EH (cell line): ENCODE data around the gene KLHL5.

Experiments
- DNase-seq: peaks from one replicate; pipeline ENCODE4 v3.0.0-alpha.2; 2015; ENCODE audit warnings: low read depth

The KLHL5 gene

GRCh38 chr4:39043861-39044363, 18.1 kb upstream of the KLHL5 start:
- DNase-seq: peak; percentile 41

GRCh38 chr4:39044364-39044955, 17.6 kb upstream of the KLHL5 start:
- peak; percentile 90 for DNase-seq

DNA sequence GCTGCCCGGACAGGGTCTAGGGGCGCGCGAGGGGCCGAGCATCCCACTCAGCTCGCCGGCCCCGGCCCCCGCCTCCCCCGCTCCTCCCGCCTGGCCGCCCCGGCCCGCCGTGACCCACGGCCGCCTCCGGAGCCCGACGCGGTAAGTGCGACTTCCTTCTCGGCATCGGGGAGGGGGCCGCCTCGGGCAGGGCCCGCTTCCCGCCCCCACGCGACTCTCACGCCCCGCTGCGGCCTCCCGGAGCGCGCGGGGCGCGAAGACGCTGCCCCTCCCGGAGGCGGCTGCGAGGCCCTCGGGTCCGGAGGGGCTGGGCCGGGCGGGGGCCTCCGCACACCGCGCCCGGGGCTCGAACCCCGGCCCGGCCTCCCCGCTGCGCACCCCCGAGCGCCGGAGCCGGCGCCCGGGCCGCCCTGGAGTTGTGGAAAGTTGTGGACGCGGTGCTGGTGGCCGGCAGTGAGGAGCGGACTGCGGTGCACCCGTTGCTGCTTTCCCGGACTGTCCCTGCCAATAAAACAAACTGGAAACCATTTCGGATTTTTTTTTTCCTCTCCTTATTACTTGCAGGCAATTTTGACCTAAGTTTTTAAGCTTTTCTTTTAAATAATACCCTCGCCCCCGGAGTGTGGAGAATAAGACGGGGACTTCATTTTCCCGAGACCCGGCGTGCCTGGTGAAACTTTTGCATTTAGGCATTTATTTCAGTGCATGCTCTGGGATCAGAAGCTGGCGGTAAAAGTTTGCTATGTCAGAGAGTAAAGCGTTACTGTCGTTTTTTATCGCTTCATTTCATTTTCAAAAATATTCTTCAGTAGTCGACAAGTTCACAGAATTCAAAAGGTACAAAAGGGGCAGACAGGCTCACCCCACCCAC, 16.8 kb upstream of the KLHL5 start:
- peak; percentile 47 for DNase-seq

- peak; percentile 28 for DNase-seq
Observed at GRCh38 chr4:39045827-39046221, 16.2 kb upstream of the KLHL5 start.

GRCh38 chr4:39046249-39046648, 15.8 kb upstream of the KLHL5 start:
- peak; percentile 27 for DNase-seq

DNA sequence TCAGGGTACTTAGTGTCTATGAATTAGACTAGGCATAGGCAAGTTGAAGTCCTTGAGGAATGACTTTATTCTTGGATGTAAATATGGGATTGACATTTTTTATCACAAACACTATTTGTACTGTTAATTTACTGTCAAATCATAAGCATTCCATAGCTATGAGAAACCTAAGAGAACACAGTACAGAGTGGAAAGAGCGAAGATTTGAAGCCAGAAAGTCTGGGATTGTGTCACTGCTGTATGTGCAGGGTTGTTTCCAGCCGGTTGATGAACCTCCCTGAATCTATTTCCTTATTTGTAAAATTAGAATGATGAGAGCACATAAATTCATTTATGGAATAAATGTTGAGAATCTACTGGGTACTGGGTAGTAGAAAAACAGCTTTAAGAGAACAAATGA, 14.4 kb upstream of the KLHL5 start:
- DNase-seq: peak; percentile 58

DNA sequence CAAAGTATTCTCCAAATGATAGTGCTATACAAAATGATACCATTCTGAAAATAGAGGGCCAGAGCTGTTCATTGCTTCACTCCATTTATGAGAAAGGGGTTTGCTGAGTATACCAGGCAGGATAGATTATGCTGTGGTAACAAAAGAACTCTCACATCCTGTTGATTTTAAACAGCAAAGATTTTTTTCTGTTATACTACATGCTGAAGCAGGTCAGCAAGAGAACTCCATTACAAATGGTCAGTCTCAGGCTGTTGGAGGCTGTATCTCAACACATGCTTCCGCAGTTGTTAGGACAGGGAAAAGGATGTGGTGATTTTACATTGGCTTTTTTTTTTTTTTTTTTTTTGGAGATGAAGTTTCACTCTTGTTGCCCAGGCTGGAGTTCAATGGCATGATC, 13.7 kb upstream of the KLHL5 start:
- DNase-seq: peak; percentile 9

GRCh38 chr4:39050590-39050989, 11.4 kb upstream of the KLHL5 start:
- no peak for DNase-seq

- DNase-seq: no peak
Observed at GRCh38 chr4:39051492-39051891, 10.5 kb upstream of the KLHL5 start.

DNA sequence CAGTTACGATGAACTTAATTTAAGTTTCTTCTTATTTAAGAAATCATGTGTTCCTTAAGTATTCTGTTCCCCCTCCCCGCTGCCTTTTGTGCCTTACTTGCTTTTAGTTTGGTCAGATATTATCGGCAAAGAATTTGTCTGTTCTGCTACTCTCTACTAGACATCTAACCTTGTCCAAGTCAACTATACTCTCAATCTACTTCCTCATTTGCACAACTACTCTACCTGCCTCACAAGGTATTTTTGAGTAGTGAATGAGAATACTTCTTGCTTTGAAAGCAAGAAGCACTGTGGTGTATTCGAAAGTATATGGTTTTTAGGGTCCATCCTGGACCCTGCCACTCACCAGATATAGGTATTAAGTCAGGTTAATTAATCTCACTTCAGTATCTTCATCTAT, 8.0 kb upstream of the KLHL5 start:
- no peak for DNase-seq

- no peak for DNase-seq
Observed at GRCh38 chr4:39054497-39054896, 7.5 kb upstream of the KLHL5 start.

DNA sequence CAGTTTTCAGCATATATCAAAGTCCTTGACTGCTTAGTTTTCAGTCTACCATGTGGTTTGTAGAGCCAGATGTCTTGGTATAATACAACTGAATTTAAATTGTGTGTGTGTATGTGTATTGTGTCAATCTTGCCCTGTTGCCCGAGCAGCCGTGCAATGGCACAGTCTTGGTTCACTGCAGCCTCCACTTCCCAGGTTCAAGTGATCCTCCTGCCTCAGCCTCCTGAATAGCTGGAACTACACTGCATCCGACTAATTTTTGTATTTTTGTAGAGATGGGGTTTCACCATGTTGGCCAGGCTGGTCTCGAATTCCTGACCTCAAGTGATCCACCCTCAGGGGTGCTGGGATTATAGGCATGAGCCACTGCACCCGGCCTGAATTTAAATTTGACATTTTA, 6.0 kb upstream of the KLHL5 start:
- no peak for DNase-seq

DNA sequence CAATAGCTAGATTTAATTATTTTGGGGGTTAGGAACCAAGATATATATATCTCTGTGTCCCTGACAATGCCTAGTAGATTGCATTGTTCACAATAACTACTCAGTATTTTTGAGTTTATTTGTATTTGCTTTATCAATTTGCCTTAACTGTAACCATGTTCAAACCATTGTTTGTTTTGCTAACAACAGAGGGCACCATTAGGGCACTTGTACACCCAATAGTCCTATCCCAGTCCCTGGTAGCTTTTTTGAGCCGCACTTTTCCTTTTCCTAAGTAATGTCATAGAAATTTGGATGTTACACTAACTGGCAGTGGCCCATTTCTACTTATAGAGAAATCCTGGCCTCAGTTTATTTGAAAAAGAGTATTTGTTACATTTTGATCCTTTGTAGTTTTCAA, 575 bp upstream of the KLHL5 start:
- DNase-seq: no peak

DNA sequence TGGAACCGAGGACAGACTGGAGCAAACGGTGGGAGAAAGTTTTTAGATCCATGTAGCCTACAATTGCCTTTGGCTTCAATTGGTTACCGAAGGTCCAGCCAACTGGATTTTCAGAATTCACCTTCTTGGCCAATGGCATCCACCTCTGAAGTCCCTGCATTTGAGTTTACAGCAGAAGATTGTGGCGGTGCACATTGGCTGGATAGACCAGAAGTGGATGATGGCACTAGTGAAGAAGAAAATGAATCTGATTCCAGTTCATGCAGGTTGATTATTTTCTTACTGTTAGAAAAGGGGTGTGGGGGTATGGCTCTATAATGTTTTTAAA, 702 bp downstream of the KLHL5 start:
- no peak for DNase-seq

DNA sequence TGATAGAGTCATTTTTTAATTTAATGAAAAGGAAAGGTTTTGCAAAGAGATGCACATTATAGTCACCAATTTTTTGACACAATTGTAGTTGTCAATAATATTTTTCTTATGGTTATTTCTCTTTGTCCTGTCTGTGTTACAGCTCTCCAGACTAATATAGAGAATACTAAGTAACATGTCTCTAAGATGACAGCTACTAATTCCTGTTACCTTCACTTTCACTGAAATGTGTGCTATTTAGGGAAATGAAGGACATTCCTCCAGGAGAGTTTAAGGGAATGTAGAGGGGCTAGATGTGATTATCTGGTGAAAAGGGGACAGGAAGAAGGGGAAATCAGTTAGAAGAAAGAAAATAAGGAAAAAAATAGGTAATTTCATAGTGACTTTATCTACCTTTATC, 1.4 kb downstream of the KLHL5 start:
- no peak for DNase-seq

GRCh38 chr4:39066371-39066770, 4.3 kb downstream of the KLHL5 start:
- peak; percentile 22 for DNase-seq

GRCh38 chr4:39067031-39067430, 5.0 kb downstream of the KLHL5 start:
- DNase-seq: no peak

GRCh38 chr4:39067451-39067850, 5.4 kb downstream of the KLHL5 start:
- peak; percentile 24 for DNase-seq

GRCh38 chr4:39068907-39069306, 6.9 kb downstream of the KLHL5 start:
- DNase-seq: no peak

GRCh38 chr4:39078829-39079228, 16.8 kb downstream of the KLHL5 start:
- DNase-seq: no peak

GRCh38 chr4:39083164-39083563, 21.1 kb downstream of the KLHL5 start:
- peak; percentile 76 for DNase-seq

DNA sequence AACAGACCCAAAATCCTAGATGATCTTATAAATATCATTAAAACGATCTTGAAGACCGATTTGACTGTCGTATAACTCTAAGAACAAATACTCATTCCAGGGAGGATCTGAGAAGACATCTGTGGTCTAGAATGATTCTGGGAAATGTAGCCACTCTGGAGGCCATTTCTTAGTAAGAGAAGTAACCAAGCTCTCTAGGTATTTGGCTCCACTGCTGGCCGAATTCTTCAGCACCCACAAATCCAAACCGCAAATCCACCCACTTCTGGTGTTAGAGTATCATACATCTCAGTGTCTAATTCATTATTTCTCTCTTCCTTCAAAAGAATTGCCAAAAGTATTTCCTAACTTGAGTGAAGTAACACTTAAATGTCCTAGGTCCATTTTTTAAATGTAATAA, 23.9 kb downstream of the KLHL5 start:
- peak; percentile 85 for DNase-seq

GRCh38 chr4:39096847-39097246, 34.8 kb downstream of the KLHL5 start:
- DNase-seq: no peak

- DNase-seq: no peak
Observed at GRCh38 chr4:39097290-39097689, 35.3 kb downstream of the KLHL5 start.
